HEK293 (cell line): ENCODE data around the gene ZNF286A.
"Not testable (repeated sequence)": the region's sequence is repeated elsewhere in the genome, so short reads cannot be mapped to it uniquely, and the experiment has no call there.

Experiments used
- CTCF ChIA-PET: fragments of 350-600 bp; formaldehyde crosslinking; extraction: SDS; loops from one replicate; lab custom pipeline; 2021; ENCODE audit warnings: antibody characterized with exemption; lab: Yijun Ruan, JAX
- POLR2A ChIA-PET: fragments of 300-600 bp; formaldehyde crosslinking; extraction: SDS; loops from one replicate; lab custom pipeline; 2020; ENCODE audit warnings: antibody characterized with exemption, inconsistent platforms; lab: Yijun Ruan, JAX
- H3K27ac ChIP-seq: fragments of 200-500 bp; sonication (Bioruptor generic); 2 replicates; pipeline ENCODE4 v1.5.1; 2014; ENCODE audit warnings: low read depth, low read length, control low read depth, inconsistent platforms; ENCODE audit errors: extremely low read depth
- H3K36me3 ChIP-seq, 2 experiments: fragments of 200-500 bp in 1 of 2; sonication (Bioruptor generic) in 1 of 2; 1 replicate in 1 of 2; 2 replicates in 1 of 2; pipeline ENCODE4 v1.5.1; 2014 to 2017; ENCODE audit warnings: inconsistent platforms in 2 of 2, low read length in 2 of 2; ENCODE audit not compliant: control insufficient read depth in 2 of 2, insufficient read depth in 1 of 2
- H3K4me1 ChIP-seq: fragments of 200-500 bp; sonication (Bioruptor generic); 2 replicates; pipeline ENCODE4 v1.5.1; 2014; ENCODE audit warnings: mild to moderate bottlenecking, low read length, inconsistent platforms; ENCODE audit not compliant: control insufficient read depth, insufficient read depth
- H3K4me3 ChIP-seq: 2 replicates; pipeline ENCODE4 v1.5.1; 2011; ENCODE audit warnings: low read depth, mild to moderate bottlenecking, control low read depth, low read length, moderate library complexity
- H3K9me3 ChIP-seq: fragments of 200-500 bp; sonication (Bioruptor generic); 2 replicates; pipeline ENCODE4 v1.5.1; 2014; ENCODE audit warnings: low read depth, low read length, inconsistent platforms; ENCODE audit not compliant: control insufficient read depth, insufficient read depth
- HOXD13 ChIP-seq: sonication (generic); formaldehyde crosslinking; IDR thresholded peaks from 2 replicates; pipeline ENCODE4 v1.8.0; 2022; ENCODE audit warnings: missing genetic modification reagents, borderline replicate concordance
- IKZF3 ChIP-seq: fragments of 450-650 bp; IDR thresholded peaks from 2 replicates; pipeline ENCODE4 v1.5.0; 2018; ENCODE audit warnings: missing biosample characterization, mild to moderate bottlenecking, missing genetic modification characterization, moderate library complexity
- KLF10 ChIP-seq: fragments of 450-650 bp; IDR thresholded peaks from 2 replicates; pipeline ENCODE4 v1.5.1; 2018; ENCODE audit warnings: missing biosample characterization, mild to moderate bottlenecking, missing genetic modification characterization
- MEIS1 ChIP-seq: sonication (generic); formaldehyde crosslinking; IDR thresholded peaks from 2 replicates; pipeline ENCODE4 v1.8.1; 2022; ENCODE audit warnings: missing genetic modification reagents, mild to moderate bottlenecking, borderline replicate concordance
- MYNN ChIP-seq: fragments of 450-650 bp; formaldehyde crosslinking; IDR thresholded peaks from 2 replicates; pipeline ENCODE4 v1.5.1; 2016; ENCODE audit warnings: missing biosample characterization, missing genetic modification characterization, borderline replicate concordance
- OSR2 ChIP-seq: fragments of 450-650 bp; formaldehyde crosslinking; IDR thresholded peaks from 2 replicates; pipeline ENCODE4 v1.5.1; 2016; ENCODE audit warnings: missing biosample characterization, missing genetic modification characterization
- ZBTB1 ChIP-seq: fragments of 450-650 bp; formaldehyde crosslinking; IDR thresholded peaks from 2 replicates; pipeline ENCODE4 v1.5.1; 2016; ENCODE audit warnings: missing biosample characterization, missing genetic modification characterization
- ZEB2 ChIP-seq: fragments of 450-650 bp; formaldehyde crosslinking; IDR thresholded peaks from 2 replicates; pipeline ENCODE4 v1.5.1; 2016; ENCODE audit warnings: missing biosample characterization, missing genetic modification characterization
- ZNF16 ChIP-seq: fragments of 450-650 bp; formaldehyde crosslinking; IDR thresholded peaks from 2 replicates; pipeline ENCODE4 v1.5.1; 2016; ENCODE audit warnings: low read depth, missing biosample characterization, missing genetic modification characterization
- ZNF19 ChIP-seq: fragments of 450-650 bp; formaldehyde crosslinking; IDR thresholded peaks from 2 replicates; pipeline ENCODE4; 2016; ENCODE audit warnings: missing biosample characterization, missing genetic modification characterization, low read depth
- ZNF24 ChIP-seq: fragments of 450-650 bp; formaldehyde crosslinking; IDR thresholded peaks from 2 replicates; pipeline ENCODE4 v1.5.1; 2016; ENCODE audit warnings: missing biosample characterization, missing genetic modification characterization
- ZNF354C ChIP-seq: fragments of 450-650 bp; formaldehyde crosslinking; IDR thresholded peaks from 2 replicates; pipeline ENCODE4 v1.5.1; 2016; ENCODE audit warnings: missing biosample characterization, missing genetic modification characterization, low read depth, borderline replicate concordance
- ZNF404 ChIP-seq: fragments of 450-650 bp; formaldehyde crosslinking; IDR thresholded peaks from 2 replicates; pipeline ENCODE4 v1.5.1; 2017; ENCODE audit warnings: missing biosample characterization, missing genetic modification characterization
- ZNF416 ChIP-seq: fragments of 450-650 bp; formaldehyde crosslinking; IDR thresholded peaks from 2 replicates; pipeline ENCODE4 v1.5.1; 2016; ENCODE audit warnings: missing biosample characterization, missing genetic modification characterization
- ZNF510 ChIP-seq: fragments of 450-650 bp; formaldehyde crosslinking; IDR thresholded peaks from 2 replicates; pipeline ENCODE4 v1.5.1; 2018; ENCODE audit warnings: mild to moderate bottlenecking, missing genetic modification characterization, missing biosample characterization; ENCODE audit not compliant: insufficient replicate concordance
- ZNF529 ChIP-seq: fragments of 450-650 bp; formaldehyde crosslinking; IDR thresholded peaks from 2 replicates; pipeline ENCODE4 v1.5.1; 2017; ENCODE audit warnings: missing genetic modification characterization, missing biosample characterization; ENCODE audit not compliant: insufficient replicate concordance
- ZNF600 ChIP-seq: fragments of 450-650 bp; formaldehyde crosslinking; IDR thresholded peaks from 2 replicates; pipeline ENCODE4 v1.5.1; 2016; ENCODE audit warnings: missing biosample characterization, missing genetic modification characterization
- ZNF623 ChIP-seq: fragments of 450-650 bp; formaldehyde crosslinking; IDR thresholded peaks from 2 replicates; pipeline ENCODE4 v1.5.1; 2016; ENCODE audit warnings: missing biosample characterization, missing genetic modification characterization
- ZNF658 ChIP-seq: fragments of 450-650 bp; formaldehyde crosslinking; IDR thresholded peaks from 2 replicates; pipeline ENCODE4; 2016; ENCODE audit warnings: missing biosample characterization, missing genetic modification characterization
- ZNF76 ChIP-seq: fragments of 450-650 bp; formaldehyde crosslinking; IDR thresholded peaks from 2 replicates; pipeline ENCODE4; 2016; ENCODE audit warnings: low read depth, missing biosample characterization, missing genetic modification characterization, borderline replicate concordance
- ZNF791 ChIP-seq: fragments of 450-650 bp; formaldehyde crosslinking; IDR thresholded peaks from 2 replicates; pipeline ENCODE4 v1.5.1; 2016; ENCODE audit warnings: missing biosample characterization, missing genetic modification characterization
- TF ChIP-seq, protein P1 (sequence below): fragments of 450-650 bp; formaldehyde crosslinking; IDR thresholded peaks from 2 replicates; pipeline ENCODE4 v1.5.1; 2016; ENCODE audit warnings: missing biosample characterization, missing genetic modification characterization

ZNF286A gene

DNA sequence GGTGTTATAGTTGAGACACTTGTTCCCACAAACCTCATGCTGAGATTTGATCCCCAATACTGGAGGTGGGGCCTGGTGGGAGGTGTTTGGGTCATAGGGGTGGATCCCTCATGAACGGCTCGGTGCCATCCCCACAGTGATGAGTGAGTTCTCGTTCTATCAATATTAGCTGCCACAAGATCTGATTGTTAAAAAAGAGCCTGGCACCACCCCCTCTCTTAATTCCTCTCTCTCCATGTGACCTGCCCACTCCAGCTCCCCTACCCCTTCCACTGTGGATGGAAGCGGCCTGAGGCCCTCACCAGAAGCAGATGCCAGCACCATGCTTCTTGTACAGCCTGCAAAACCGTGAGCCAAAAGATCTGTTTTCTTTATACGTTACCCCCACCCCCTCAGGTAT is 46.6 kb upstream of the ZNF286A start:
- no peak for TF ChIP-seq OSR2 (tag by site-specific recombination)
- TF ChIP-seq, protein P1, sequence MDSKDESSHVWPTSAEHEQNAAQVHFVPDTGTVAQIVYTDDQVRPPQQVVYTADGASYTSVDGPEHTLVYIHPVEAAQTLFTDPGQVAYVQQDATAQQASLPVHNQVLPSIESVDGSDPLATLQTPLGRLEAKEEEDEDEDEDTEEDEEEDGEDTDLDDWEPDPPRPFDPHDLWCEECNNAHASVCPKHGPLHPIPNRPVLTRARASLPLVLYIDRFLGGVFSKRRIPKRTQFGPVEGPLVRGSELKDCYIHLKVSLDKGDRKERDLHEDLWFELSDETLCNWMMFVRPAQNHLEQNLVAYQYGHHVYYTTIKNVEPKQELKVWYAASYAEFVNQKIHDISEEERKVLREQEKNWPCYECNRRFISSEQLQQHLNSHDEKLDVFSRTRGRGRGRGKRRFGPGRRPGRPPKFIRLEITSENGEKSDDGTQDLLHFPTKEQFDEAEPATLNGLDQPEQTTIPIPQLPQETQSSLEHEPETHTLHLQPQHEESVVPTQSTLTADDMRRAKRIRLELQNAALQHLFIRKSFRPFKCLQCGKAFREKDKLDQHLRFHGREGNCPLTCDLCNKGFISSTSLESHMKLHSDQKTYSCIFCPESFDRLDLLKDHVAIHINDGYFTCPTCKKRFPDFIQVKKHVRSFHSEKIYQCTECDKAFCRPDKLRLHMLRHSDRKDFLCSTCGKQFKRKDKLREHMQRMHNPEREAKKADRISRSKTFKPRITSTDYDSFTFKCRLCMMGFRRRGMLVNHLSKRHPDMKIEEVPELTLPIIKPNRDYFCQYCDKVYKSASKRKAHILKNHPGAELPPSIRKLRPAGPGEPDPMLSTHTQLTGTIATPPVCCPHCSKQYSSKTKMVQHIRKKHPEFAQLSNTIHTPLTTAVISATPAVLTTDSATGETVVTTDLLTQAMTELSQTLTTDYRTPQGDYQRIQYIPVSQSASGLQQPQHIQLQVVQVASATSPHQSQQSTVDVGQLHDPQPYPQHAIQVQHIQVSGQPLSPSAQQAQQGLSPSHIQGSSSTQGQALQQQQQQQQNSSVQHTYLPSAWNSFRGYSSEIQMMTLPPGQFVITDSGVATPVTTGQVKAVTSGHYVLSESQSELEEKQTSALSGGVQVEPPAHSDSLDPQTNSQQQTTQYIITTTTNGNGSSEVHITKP (tag by site-specific recombination), result peak; percentile 50
- peaks cover 0 to 7% of the 10 kb centered on the region in 2 experiments for H3K36me3 ChIP-seq
- no peak overlapping the region for H3K4me3 ChIP-seq
- ChIA-PET POLR2A (no interaction called here), CTCF (no interaction called here)
- H3K9me3 ChIP-seq, result no peaks in the 10 kb centered on the region
- H3K27ac ChIP-seq, result no peak overlapping the region
- peaks cover 11% of the 10 kb centered on the region for H3K4me1 ChIP-seq

DNA sequence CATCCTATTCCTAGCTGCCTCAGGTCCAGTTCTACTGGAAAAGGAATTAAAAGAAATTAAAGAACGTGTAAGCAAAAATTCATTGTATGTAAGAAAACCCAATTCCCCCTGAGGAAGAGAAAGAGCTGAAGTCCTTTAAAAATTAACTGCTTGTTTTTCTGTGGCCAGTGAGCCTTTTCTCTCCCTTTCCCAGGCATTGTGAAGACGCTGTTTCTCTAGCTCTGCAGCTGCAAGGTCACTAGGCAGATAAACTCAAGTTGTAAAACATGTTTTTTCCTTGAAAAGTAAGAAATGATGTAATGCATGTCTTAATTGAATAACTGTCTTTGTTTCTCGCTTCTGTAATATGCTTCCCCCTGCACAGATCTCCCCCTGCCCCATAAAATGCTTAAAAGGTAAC is 45.2 kb upstream of the ZNF286A start:
- CTCF ChIA-PET, result interaction anchor here (1.3 kb wide), 1 partner anchor 396 kb away, joined by 3 read pairs; no protein-coding TSS in a partner anchor
- H3K4me3 ChIP-seq, H3K9me3 ChIP-seq, H3K27ac ChIP-seq: not testable (repeated sequence)
- Histone ChIP-seq H3K4me1 (peaks cover 11% of the 10 kb centered on the region), H3K36me3 (peaks cover 0 to 17% of the 10 kb centered on the region in 2 experiments)
- POLR2A ChIA-PET, result interaction anchor here (0.6 kb wide), 1 partner anchor 20 kb away, joined by 3 read pairs; no protein-coding TSS in a partner anchor

DNA sequence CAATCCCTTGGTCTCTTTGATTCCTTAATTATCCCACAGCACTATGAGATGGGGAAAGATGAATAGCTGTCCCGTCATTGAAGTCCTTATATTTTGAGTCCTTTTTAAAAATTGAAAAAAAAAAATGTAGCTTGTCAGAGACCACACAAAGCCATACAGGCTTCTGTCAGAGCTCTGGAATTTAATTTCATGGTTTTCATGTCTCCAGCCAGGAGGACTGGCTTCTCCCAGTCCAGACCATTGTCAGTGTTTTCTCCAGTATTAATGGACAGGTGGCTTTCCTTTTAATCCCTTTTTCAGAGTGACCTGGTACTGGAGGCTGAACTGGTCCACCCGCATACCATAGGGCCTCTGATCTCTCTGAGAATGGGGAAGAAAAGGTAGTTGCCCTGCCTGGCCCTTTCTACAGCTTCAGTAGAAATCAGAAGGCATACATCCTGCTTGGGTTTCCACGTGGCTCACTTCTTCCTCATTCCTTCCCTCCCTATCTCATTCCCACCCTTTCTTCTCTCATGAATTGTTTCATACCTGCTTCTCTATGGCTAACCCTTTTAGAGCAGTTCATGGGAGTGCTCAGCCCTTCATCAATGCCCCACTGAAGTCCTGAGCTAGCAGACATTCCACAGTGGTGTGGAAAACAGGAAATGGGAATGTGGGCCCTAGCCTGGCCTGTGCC is 44.5 kb upstream of the ZNF286A start:
- Histone ChIP-seq H3K4me1 (peaks cover 11% of the 10 kb centered on the region), H3K4me3 (no peak overlapping the region), H3K27ac (no peak overlapping the region)
- POLR2A ChIA-PET, result interaction anchor here (0.5 to 0.6 kb wide), 2 partner anchors 13 to 21 kb away, joined by 3 to 4 read pairs; no protein-coding TSS in a partner anchor
- no peak for TF ChIP-seq MEIS1 (CRISPR knock-in tag)
- no peak for TF ChIP-seq ZNF354C (tag by site-specific recombination)
- no peak for TF ChIP-seq ZBTB1
- TF ChIP-seq ZNF16 (tag by site-specific recombination), result no peak
- no peak for TF ChIP-seq ZNF416 (tag by site-specific recombination)
- TF ChIP-seq ZNF24 (tag by site-specific recombination), result no peak
- TF ChIP-seq IKZF3, result no peak
- no peak for TF ChIP-seq KLF10 (tag by site-specific recombination)
- TF ChIP-seq HOXD13 (CRISPR knock-in tag), result no peak
- TF ChIP-seq ZNF529 (tag by site-specific recombination), result no peak
- no peak for TF ChIP-seq ZNF658 (tag by site-specific recombination)
- no peak for TF ChIP-seq MYNN
- TF ChIP-seq ZEB2 (tag by site-specific recombination), result no peak
- no peak for TF ChIP-seq ZNF623
- TF ChIP-seq ZNF19 (tag by site-specific recombination), result no peak
- no peak for TF ChIP-seq ZNF404 (tag by site-specific recombination)
- no peak for TF ChIP-seq ZNF791
- no peak for TF ChIP-seq ZNF76 (tag by site-specific recombination)
- no peak for TF ChIP-seq ZNF600
- no peak for TF ChIP-seq ZNF510
- TF ChIP-seq, all 188 proteins: peak for 0
- CTCF ChIA-PET, result interaction anchor here (1.3 kb wide), 1 partner anchor 397 kb away, joined by 3 read pairs; no protein-coding TSS in a partner anchor
- peaks cover 0 to 21% of the 10 kb centered on the region in 2 experiments for H3K36me3 ChIP-seq
- no peaks in the 10 kb centered on the region for H3K9me3 ChIP-seq
